ENCODE measurements around the gene SEC24D.
"Not testable (repeated sequence)": the region's sequence is repeated elsewhere in the genome, so short reads cannot be mapped to it uniquely, and the experiment has no call there.

Gene SEC24D

GRCh38 chr4:118801895-118802575 lies 33.9 kb downstream of the SEC24D start:
- Mint-ChIP-seq H3K4me3 (no peak overlapping the region), H3K27me3 (no peaks in the 10 kb centered on the region), H3K36me3 (peaks cover 10% of the 10 kb centered on the region), H3K9me3 (no peaks in the 10 kb centered on the region), H3K4me1 (no peaks in the 10 kb centered on the region), H3K27ac (no peak overlapping the region)

DNA sequence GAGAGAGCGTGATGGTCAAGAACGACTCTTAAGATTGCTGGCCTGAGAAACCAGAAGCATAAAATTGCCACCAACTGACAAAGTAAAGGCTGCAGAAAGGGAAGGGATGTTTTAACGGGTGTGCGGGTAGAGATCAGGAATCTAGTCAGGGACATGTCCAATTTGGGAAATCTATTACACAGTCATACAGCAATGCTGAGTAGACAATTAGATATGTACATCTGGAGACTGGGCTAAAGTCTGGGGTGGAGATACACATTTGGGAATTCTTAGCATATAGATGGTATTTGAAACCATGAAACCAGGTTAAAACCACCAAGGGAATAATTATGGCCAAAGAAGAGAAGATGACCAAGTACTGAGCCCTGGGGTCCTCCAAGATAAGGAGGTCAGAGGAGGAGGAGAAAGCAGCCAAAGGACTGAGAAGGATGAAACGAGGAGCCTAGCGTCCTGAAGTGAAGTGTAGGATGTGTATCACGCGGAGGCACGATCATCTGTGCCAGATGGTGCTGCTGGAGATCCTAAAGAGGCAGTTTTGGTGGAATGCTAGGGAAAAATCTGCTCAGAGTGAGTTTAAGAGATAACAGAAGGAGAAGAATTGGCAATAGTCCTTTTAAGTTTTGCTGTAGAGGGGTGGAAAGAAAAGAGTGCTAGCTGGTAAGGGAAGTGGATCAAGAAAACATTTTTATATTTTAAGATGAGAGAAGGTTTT lies 36.5 kb downstream of the SEC24D start:
- Mint-ChIP-seq H3K9me3 (no peaks in the 10 kb centered on the region), H3K27ac (no peak overlapping the region), H3K27me3 (no peaks in the 10 kb centered on the region), H3K4me1 (no peaks in the 10 kb centered on the region), H3K4me3 (no peak overlapping the region), H3K36me3 (peaks cover 16% of the 10 kb centered on the region)

DNA sequence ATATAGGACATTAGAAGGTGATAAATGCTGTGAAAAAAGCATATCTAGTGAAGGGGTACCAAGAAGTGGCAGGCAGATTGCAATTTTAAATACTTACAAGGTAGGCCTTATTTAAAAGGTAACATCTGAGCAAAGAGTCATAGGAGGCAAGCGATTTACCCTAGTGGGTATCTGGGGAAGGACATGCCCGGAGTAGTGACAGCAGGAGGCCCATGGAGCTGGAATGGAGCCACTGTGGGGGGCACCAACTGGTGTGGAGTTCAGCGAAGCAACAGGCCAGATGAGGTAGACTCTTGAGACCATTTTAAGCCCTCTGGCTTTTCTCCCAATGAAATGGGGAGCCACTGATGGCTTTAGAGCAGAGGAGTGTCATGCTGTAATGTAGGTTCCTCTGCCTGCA lies 37.3 kb downstream of the SEC24D start:
- Mint-ChIP-seq H3K36me3 (peaks cover 14% of the 10 kb centered on the region), H3K9me3 (no peaks in the 10 kb centered on the region), H3K27ac (no peak overlapping the region), H3K4me3 (no peak overlapping the region), H3K27me3 (no peaks in the 10 kb centered on the region), H3K4me1 (no peaks in the 10 kb centered on the region)

DNA sequence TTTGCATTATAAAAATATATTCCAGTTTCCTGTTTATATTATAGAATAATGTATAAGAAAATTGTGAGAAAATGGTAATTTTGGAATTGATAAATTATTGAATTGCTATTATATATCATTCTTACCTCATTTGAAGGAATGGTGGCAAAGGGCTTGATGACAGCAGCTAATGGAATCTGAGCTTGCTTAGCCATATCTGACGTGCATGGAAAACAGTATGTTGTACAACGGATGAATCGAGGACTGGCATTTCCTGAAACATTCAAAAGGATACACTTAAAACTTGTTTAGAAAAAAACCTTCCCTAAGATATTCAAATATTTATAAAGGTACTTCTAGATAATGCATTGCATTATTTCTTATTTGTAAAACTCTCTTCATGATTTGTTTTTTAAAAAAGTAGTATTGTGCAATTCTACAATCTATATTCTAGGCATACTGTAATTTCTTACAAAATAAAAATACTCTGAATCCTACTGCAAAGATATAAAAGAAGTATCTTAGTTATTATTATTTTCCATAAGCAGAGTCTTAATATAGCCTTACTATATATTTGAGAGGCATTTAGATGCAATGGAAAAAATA lies 38.3 kb downstream of the SEC24D start:
- Mint-ChIP-seq H3K4me1 (no peaks in the 10 kb centered on the region), H3K27me3 (no peaks in the 10 kb centered on the region), H3K27ac (no peak overlapping the region), H3K36me3 (peaks cover 14% of the 10 kb centered on the region), H3K9me3 (no peaks in the 10 kb centered on the region), H3K4me3 (no peak overlapping the region)

GRCh38 chr4:118791690-118792446 lies 44.1 kb downstream of the SEC24D start:
- not testable (repeated sequence) for H3K36me3 Mint-ChIP-seq, H3K9me3 Mint-ChIP-seq, H3K4me1 Mint-ChIP-seq, H3K4me3 Mint-ChIP-seq, H3K27me3 Mint-ChIP-seq, H3K27ac Mint-ChIP-seq

- no peaks in the 10 kb centered on the region for H3K27me3 Mint-ChIP-seq
- H3K4me1 Mint-ChIP-seq = no peaks in the 10 kb centered on the region
- no peak overlapping the region for H3K27ac Mint-ChIP-seq
- H3K9me3 Mint-ChIP-seq = no peaks in the 10 kb centered on the region
- H3K36me3 Mint-ChIP-seq = peaks cover 4% of the 10 kb centered on the region
- no peak overlapping the region for H3K4me3 Mint-ChIP-seq
Measured at GRCh38 chr4:118790544-118790943, 45.4 kb downstream of the SEC24D start.

DNA sequence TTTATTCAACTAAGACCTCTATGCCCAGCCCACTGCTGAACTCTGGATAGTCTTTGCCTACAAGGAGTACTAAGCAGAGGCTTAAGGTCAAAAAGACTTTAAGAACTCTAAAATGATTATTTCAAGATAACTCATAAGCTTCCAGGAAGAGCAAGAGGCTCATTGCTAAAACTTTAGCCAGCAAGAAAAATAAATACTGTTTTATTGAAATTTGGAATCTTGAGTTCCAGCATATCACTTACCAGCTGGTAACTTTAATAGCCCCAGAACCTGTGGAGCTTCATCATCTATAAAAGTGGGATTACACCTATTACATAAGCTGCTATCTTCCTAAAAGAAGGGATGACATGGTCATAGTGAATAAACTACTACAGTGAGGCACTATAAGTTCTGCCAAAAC lies 47.0 kb downstream of the SEC24D start:
- Mint-ChIP-seq H3K4me3 (no peak overlapping the region), H3K9me3 (no peaks in the 10 kb centered on the region), H3K36me3 (peaks cover 4% of the 10 kb centered on the region)

DNA sequence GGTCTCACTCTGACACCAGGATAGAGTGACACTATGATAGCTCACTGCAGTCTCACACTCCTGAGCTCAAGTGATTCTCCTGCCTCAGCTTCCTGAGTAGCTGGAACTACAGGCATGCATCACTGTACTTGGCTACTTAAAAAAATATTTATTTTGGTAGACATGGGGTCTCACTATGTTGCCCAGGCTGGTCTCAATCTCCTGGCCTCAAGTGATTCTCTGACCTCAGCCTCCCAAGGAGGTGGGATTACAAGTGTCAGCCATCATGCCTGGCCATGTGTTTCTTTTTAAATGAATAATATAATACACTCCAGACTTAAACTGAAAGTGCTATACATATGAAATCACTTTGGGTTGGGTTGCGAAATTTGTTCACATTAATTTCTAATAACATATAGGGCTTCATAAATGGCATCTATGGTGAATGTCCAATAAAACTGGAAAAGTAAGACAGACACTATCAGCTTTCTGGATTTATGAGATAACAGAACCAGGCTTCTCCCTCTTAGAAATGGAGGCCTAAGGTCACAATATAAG lies 48.0 kb downstream of the SEC24D start:
- Mint-ChIP-seq H3K27me3 (no peaks in the 10 kb centered on the region), H3K4me3 (no peak overlapping the region), H3K4me1 (no peaks in the 10 kb centered on the region), H3K27ac (no peak overlapping the region), H3K9me3 (no peaks in the 10 kb centered on the region), H3K36me3 (peaks cover 7% of the 10 kb centered on the region)

More for the DNA sequence above, 47.0 kb downstream of the SEC24D start:
- H3K4me1 Mint-ChIP-seq = no peaks in the 10 kb centered on the region
- H3K27me3 Mint-ChIP-seq = no peaks in the 10 kb centered on the region
- no peak overlapping the region for H3K27ac Mint-ChIP-seq

- Mint-ChIP-seq H3K4me3 (no peak overlapping the region), H3K27me3 (no peaks in the 10 kb centered on the region), H3K9me3 (no peaks in the 10 kb centered on the region), H3K27ac (no peak overlapping the region), H3K36me3 (peaks cover 9% of the 10 kb centered on the region), H3K4me1 (no peaks in the 10 kb centered on the region)
Measured at GRCh38 chr4:118784776-118785175, 51.1 kb downstream of the SEC24D start.

GRCh38 chr4:118783887-118784286 lies 52.0 kb downstream of the SEC24D start:
- Mint-ChIP-seq H3K4me3 (no peak overlapping the region), H3K4me1 (no peaks in the 10 kb centered on the region), H3K36me3 (peaks cover 9% of the 10 kb centered on the region), H3K27me3 (no peaks in the 10 kb centered on the region), H3K27ac (no peak overlapping the region), H3K9me3 (no peaks in the 10 kb centered on the region)

GRCh38 chr4:118782886-118783285 lies 53.0 kb downstream of the SEC24D start:
- H3K27me3 Mint-ChIP-seq, H3K36me3 Mint-ChIP-seq, H3K4me3 Mint-ChIP-seq, H3K27ac Mint-ChIP-seq, H3K4me1 Mint-ChIP-seq, H3K9me3 Mint-ChIP-seq: not testable (repeated sequence)

DNA sequence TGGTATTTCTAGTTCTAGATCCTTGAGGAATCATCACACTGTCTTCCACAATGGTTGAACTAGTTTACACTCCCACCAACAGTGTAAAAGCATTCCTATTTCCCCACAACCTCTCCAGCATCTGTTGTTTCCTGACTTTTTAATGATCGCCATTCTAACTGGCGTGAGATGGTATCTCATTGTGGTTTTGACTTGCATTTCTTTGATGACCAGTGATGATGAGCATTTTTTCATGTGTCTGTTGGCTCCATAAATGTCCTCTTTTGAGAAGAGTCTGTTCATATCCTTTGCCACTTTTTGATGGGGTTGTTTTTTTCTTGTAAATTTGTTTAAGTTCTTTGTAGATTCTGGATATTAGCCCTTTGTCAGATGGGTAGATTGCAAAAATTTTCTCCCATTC lies 58.3 kb downstream of the SEC24D start:
- H3K27me3 Mint-ChIP-seq, H3K9me3 Mint-ChIP-seq, H3K27ac Mint-ChIP-seq, H3K4me3 Mint-ChIP-seq, H3K36me3 Mint-ChIP-seq, H3K4me1 Mint-ChIP-seq: not testable (repeated sequence)

- not testable (repeated sequence) for H3K4me1 Mint-ChIP-seq, H3K27me3 Mint-ChIP-seq, H3K9me3 Mint-ChIP-seq, H3K27ac Mint-ChIP-seq, H3K4me3 Mint-ChIP-seq, H3K36me3 Mint-ChIP-seq
Measured at GRCh38 chr4:118776955-118777640, 58.8 kb downstream of the SEC24D start.

DNA sequence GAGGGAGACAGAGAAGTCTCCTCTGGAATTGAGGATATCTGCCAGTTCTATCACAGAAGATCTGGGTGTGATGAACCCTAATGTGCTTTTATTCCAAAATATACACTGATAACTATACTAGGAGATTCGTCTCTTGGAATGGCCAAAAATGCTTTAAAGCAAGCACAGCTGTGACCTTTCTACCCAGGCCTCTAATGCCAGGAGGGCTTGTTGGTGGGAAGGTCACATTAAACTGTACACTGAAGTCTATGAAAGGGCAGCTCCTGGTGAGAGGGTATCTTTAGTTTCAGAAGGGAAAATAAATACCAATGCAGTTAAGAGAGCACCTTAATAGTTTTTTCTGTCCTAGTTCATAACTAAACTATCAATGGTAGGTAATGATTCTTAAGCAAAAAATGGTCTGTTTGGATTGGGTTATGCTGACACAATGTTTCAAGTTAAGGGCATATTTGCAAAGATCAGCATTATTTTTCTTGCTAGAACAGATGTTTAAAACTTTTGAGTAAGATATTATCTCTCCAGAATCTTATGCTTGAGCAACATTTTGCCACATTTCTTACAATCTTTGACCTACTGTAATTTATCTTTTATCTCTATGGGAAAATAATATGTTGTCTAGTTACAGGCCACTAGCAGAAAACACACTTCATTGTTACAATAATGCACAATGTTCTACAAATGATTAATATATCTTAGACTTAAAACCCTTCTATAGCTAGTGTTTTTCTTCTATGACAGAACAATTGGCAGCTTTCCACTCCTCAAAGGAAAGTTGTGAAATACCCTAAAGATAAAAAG lies 59.6 kb downstream of the SEC24D start:
- Mint-ChIP-seq H3K4me1 (no peaks in the 10 kb centered on the region), H3K27me3 (no peaks in the 10 kb centered on the region), H3K9me3 (no peaks in the 10 kb centered on the region), H3K36me3 (peaks cover 5% of the 10 kb centered on the region), H3K4me3 (no peak overlapping the region), H3K27ac (no peak overlapping the region)

GRCh38 chr4:118775405-118775804 lies 60.5 kb downstream of the SEC24D start:
- no peak overlapping the region for H3K27ac Mint-ChIP-seq
- peaks cover 2% of the 10 kb centered on the region for H3K36me3 Mint-ChIP-seq
- H3K9me3 Mint-ChIP-seq = no peaks in the 10 kb centered on the region
- H3K27me3 Mint-ChIP-seq = no peaks in the 10 kb centered on the region
- no peak overlapping the region for H3K4me3 Mint-ChIP-seq
- H3K4me1 Mint-ChIP-seq = no peaks in the 10 kb centered on the region

All from activated naive CD4-positive, alpha-beta T cell treated with anti-CD3 and anti-CD28 coated beads, Interleukin-2, amount 50 U/mL, for 24 hours (primary cell).